HEK293T (cell line): ENCODE measurements around the gene CDH18.

Source experiments
- ARNT ChIP-seq: fragments of 450-650 bp; IDR thresholded peaks from 2 replicates; pipeline ENCODE4 v1.6.1; 2017; ENCODE audit warnings: mild to moderate bottlenecking
- BHLHE40 ChIP-seq: fragments of 450-650 bp; IDR thresholded peaks from 2 replicates; pipeline ENCODE4 v1.6.1; 2016; ENCODE audit warnings: mild to moderate bottlenecking, moderate library complexity, borderline replicate concordance
- CTBP1 ChIP-seq: fragments of 450-650 bp; IDR thresholded peaks from 2 replicates; pipeline ENCODE4 v1.6.1; 2016; ENCODE audit warnings: borderline replicate concordance
- FOXA1 ChIP-seq: fragments of 450-650 bp; IDR thresholded peaks from 2 replicates; pipeline ENCODE4 v1.6.1; 2016; ENCODE audit warnings: mild to moderate bottlenecking
- FOXK2 ChIP-seq: fragments of 450-650 bp; IDR thresholded peaks from 2 replicates; pipeline ENCODE4 v1.6.1; 2016; ENCODE audit warnings: mild to moderate bottlenecking
- FOXM1 ChIP-seq: fragments of 450-650 bp; IDR thresholded peaks from 2 replicates; pipeline ENCODE4 v1.6.1; 2017; ENCODE audit warnings: mild to moderate bottlenecking, borderline replicate concordance
- HDGF ChIP-seq: fragments of 450-650 bp; IDR thresholded peaks from 2 replicates; pipeline ENCODE4 v1.6.1; 2017; ENCODE audit warnings: antibody characterized with exemption, borderline replicate concordance
- NFRKB ChIP-seq: fragments of 450-650 bp; IDR thresholded peaks from 2 replicates; pipeline ENCODE4 v1.6.1; 2016; ENCODE audit warnings: mild to moderate bottlenecking, moderate library complexity
- SP1 ChIP-seq: fragments of 450-650 bp; IDR thresholded peaks from 2 replicates; pipeline ENCODE4 v1.6.1; 2017
- TARDBP ChIP-seq: fragments of 450-650 bp; IDR thresholded peaks from 2 replicates; pipeline ENCODE4 v1.6.1; 2016

GRCh38 chr5:19706776-19707175 lies 281.2 kb downstream of the CDH18 start:
- no peak for TF ChIP-seq BHLHE40
- no peak for TF ChIP-seq ARNT
- no peak for TF ChIP-seq SP1
- no peak for TF ChIP-seq TARDBP
- TF ChIP-seq NFRKB, result no peak
- TF ChIP-seq FOXM1, result no peak
- no peak for TF ChIP-seq HDGF
- TF ChIP-seq FOXK2, result no peak
- TF ChIP-seq FOXA1, result no peak
- no peak for TF ChIP-seq CTBP1
